Measurements from ENCODE around the gene NLRP14.

GRCh38 chr11:7050191-7050590 is 29.9 kb downstream of the NLRP14 start:
- TF ChIP-seq POLR2A (IDR thresholded peaks at IDR 0.05; ENCODE audit: low read depth, low read length) (no peak), POLR2AphosphoS5 (IDR thresholded peaks at IDR 0.05; ENCODE audit: low read depth, low read length) (no peak)
